HEK293 (cell line): ENCODE data around the gene PLEKHA1.

Experiments
- CTCF ChIP-seq: fragments of 450-650 bp; formaldehyde crosslinking; IDR thresholded peaks from 2 replicates; pipeline ENCODE4 v1.5.1; 2016; ENCODE audit warnings: missing biosample characterization, missing genetic modification characterization
- KLF10 ChIP-seq: fragments of 450-650 bp; IDR thresholded peaks from 2 replicates; pipeline ENCODE4 v1.5.1; 2018; ENCODE audit warnings: missing biosample characterization, mild to moderate bottlenecking, missing genetic modification characterization
- ZBTB6 ChIP-seq: fragments of 450-650 bp; formaldehyde crosslinking; IDR thresholded peaks from 2 replicates; pipeline ENCODE4 v1.5.1; 2017; ENCODE audit warnings: missing biosample characterization, missing genetic modification characterization
- ZNF169 ChIP-seq: fragments of 450-650 bp; formaldehyde crosslinking; IDR thresholded peaks from 2 replicates; pipeline ENCODE4 v1.5.1; 2016; ENCODE audit warnings: missing biosample characterization, missing genetic modification characterization
- ZNF274 ChIP-seq, 2 experiments: fragments of 200-500 bp in 1 of 2; fragments of 450-650 bp in 1 of 2; sonication (Bioruptor generic) in 1 of 2; formaldehyde crosslinking in 1 of 2; IDR thresholded peaks; 2 replicates each; pipeline versions ENCODE4 v1.5.1 to v1.6.1; 2014 to 2016; ENCODE audit warnings: borderline replicate concordance in 1 of 2, inconsistent platforms in 1 of 2, low read length in 1 of 2, missing biosample characterization in 1 of 2, missing genetic modification characterization in 1 of 2
- ZNF292 ChIP-seq: fragments of 450-650 bp; formaldehyde crosslinking; IDR thresholded peaks from 2 replicates; pipeline ENCODE4 v1.5.1; 2016; ENCODE audit warnings: low read depth, missing biosample characterization, missing genetic modification characterization, borderline replicate concordance
- ZNF350 ChIP-seq: fragments of 450-650 bp; formaldehyde crosslinking; IDR thresholded peaks from 2 replicates; pipeline ENCODE4 v1.5.0; 2017; ENCODE audit warnings: missing biosample characterization, mild to moderate bottlenecking, missing genetic modification characterization
- ZNF391 ChIP-seq: fragments of 450-650 bp; formaldehyde crosslinking; IDR thresholded peaks from 2 replicates; pipeline ENCODE4 v1.5.1; 2016; ENCODE audit warnings: low read depth, missing biosample characterization, missing genetic modification characterization, borderline replicate concordance
- ZNF449 ChIP-seq: fragments of 450-650 bp; formaldehyde crosslinking; IDR thresholded peaks from 2 replicates; pipeline ENCODE4 v1.5.1; 2017; ENCODE audit warnings: missing biosample characterization, mild to moderate bottlenecking, missing genetic modification characterization, moderate library complexity
- ZNF600 ChIP-seq: fragments of 450-650 bp; formaldehyde crosslinking; IDR thresholded peaks from 2 replicates; pipeline ENCODE4 v1.5.1; 2016; ENCODE audit warnings: missing biosample characterization, missing genetic modification characterization
- ZNF624 ChIP-seq: fragments of 450-650 bp; formaldehyde crosslinking; IDR thresholded peaks from 2 replicates; pipeline ENCODE4 v1.5.1; 2017; ENCODE audit warnings: missing biosample characterization, missing genetic modification characterization
- ZSCAN23 ChIP-seq: fragments of 450-650 bp; formaldehyde crosslinking; IDR thresholded peaks from 2 replicates; pipeline ENCODE4 v1.5.1; 2016; ENCODE audit warnings: missing biosample characterization, missing genetic modification characterization
- ZSCAN5A ChIP-seq: fragments of 450-650 bp; formaldehyde crosslinking; IDR thresholded peaks from 2 replicates; pipeline ENCODE4 v1.5.1; 2016; ENCODE audit warnings: missing biosample characterization, missing genetic modification characterization

- TF ChIP-seq CTCF (tag by site-specific recombination) (no peak), ZNF624 (tag by site-specific recombination) (no peak), KLF10 (no peak), ZSCAN5A (tag by site-specific recombination) (no peak), ZNF391 (no peak), ZSCAN23 (tag by site-specific recombination) (no peak), ZBTB6 (no peak), ZNF169 (no peak), ZNF449 (tag by site-specific recombination) (no peak), ZNF274 (IDR thresholded peaks at IDR 0.05; ENCODE audit: low read length) (no peak), ZNF274 (tag by site-specific recombination; IDR thresholded peaks at IDR 0.05; ENCODE audit: borderline replicate concordance) (no peak), ZNF350 (tag by site-specific recombination) (no peak), ZNF292 (tag by site-specific recombination) (no peak), ZNF600 (no peak)
These were observed 49.3 kb upstream of the PLEKHA1 start for GRCh38 chr10:122325235-122325634.
